Coronary artery (tissue), 2 donors: Measurements from ENCODE around the gene COL5A3.

Experiments
- DNase-seq: peaks from one replicate; pipeline ENCODE4 v3.0.0-alpha.2; 2017; ENCODE audit warnings: low spot score
- H3K27ac ChIP-seq, 2 donors: fragments of 200-600 bp; sonication (generic); one replicate each; pipeline ENCODE4 v1.5.1; 2016 to 2019
- H3K4me3 ChIP-seq: fragments of 200-600 bp; sonication (generic); 2 replicates; pipeline ENCODE4 v1.5.1; 2016; ENCODE audit warnings: mild to moderate bottlenecking, moderate library complexity
- TF ChIP-seq, protein P1 (sequence below): fragments of 200-600 bp; sonication (generic); IDR thresholded peaks from one replicate; pipeline ENCODE4 v1.5.1; 2019; ENCODE audit warnings: antibody characterized with exemption

COL5A3 gene

DNA sequence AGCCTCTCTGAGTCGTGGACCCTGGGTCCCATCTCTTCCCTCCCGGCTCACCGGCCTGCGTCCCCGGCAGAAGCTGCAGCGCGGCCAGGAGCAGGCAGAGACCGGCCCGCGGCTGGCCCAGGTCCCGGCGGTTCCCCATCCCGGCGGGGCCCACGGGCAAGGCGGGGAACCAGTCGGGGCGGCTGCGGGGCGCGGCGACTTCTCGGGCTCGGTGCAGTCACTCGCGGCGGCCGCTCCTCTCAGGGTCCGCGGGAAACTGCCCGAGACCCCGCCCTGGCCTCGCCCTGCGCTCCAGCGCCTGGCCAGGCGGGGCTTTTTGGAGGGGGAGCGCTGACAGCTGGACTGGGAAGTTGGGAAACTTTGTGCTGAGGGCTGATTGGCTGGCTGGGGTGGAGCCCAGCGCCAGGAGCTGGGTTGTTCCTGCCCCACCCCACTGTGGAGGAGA, at the start of gene COL5A3:
TSS of gene COL5A3 (minus strand) at position 258 of the 445 bp plus-strand sequence. CDS start at position 139, 119 bp downstream.
- TF ChIP-seq, protein P1, sequence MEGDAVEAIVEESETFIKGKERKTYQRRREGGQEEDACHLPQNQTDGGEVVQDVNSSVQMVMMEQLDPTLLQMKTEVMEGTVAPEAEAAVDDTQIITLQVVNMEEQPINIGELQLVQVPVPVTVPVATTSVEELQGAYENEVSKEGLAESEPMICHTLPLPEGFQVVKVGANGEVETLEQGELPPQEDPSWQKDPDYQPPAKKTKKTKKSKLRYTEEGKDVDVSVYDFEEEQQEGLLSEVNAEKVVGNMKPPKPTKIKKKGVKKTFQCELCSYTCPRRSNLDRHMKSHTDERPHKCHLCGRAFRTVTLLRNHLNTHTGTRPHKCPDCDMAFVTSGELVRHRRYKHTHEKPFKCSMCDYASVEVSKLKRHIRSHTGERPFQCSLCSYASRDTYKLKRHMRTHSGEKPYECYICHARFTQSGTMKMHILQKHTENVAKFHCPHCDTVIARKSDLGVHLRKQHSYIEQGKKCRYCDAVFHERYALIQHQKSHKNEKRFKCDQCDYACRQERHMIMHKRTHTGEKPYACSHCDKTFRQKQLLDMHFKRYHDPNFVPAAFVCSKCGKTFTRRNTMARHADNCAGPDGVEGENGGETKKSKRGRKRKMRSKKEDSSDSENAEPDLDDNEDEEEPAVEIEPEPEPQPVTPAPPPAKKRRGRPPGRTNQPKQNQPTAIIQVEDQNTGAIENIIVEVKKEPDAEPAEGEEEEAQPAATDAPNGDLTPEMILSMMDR, result no peak
- peak within 1 kb of the TSS; percentile 75 for H3K4me3 ChIP-seq
- DNase-seq, result no peak
- peak within 1 kb of the TSS; percentile 42 to 89 for H3K27ac ChIP-seq

DNA sequence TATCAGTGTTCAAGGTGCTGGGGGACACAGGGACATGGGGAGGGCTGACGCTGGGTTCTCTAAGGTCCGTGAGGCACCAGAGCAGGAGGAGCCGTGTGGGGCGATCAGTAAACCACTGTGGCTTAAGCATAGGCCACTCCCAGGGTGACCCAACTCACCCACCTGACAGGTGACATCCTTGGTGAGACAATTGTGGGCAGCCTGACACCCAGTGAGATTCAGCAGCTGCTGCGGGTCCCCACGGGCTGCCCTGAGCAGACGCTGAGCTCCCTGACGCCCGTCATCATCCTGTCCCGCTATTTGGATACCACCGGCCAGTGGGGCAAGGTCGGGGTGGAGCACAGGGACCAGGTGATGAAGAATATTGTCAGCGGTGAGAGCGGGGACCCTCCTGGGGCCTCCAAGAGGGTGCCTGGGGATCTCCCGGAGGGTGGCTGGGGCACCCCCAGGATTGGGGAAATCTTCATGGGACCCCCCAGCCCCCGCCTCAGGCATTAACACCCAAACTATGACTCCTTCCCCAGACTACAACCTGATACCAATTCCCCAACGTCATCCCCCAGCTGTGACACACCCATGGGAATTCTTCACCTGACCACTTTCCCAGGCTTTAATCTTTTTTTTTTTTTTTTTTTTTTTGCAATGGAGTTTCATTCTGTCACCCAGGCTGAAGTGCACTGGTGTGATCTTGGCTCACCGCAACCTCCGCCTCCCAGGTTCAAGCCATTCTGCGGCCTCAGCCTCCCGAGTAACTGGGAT, 42.5 kb upstream of the COL5A3 start:
- TF ChIP-seq, protein P1, result no peak
- Histone ChIP-seq H3K27ac (no peak overlapping the region), H3K4me3 (no peak overlapping the region)
- no peak for DNase-seq

DNA sequence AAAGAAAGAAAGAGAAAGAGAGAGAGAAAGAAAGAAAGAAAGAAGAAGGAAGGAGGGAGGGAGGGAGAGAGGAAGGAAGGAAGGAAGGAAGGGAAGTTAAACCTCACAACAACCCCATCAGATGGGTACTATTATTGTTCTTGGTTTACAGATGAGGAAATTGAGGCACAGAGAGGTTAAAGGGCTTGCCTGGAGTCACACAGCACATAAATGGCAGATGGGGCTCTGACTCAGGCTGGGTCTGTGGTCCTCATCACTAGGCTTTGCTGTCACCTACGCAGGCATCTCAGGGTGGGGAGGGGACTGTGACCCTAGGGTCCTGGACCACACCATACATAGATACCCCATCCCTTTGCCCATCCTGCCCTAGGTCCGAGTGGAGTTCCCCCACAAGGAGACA, 39.3 kb upstream of the COL5A3 start:
- Histone ChIP-seq H3K27ac (no peak overlapping the region), H3K4me3 (no peak overlapping the region)
- no peak for DNase-seq
- TF ChIP-seq, protein P1, result no peak

DNA sequence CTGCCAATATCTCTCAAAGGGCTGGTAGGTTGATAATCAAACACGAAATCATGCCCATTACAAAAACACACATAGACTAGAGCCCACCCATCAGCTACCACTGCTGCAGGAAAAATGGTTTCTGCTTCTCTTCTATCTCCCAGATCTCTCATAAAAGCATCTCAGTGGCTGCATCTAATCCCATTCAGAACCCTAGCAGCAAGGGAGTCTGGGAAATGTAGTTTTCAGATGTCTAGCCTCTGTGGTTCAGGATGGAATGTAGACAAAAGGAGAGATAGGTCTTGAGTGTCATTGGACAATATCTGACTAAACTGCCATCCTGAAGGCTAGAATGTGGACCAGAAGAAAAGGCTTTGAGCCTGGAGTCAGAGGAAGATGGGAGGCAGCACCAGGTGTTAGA, 35.1 kb upstream of the COL5A3 start:
- TF ChIP-seq, protein P1, result no peak
- DNase-seq, result no peak
- no peak overlapping the region for H3K4me3 ChIP-seq
- no peak overlapping the region for H3K27ac ChIP-seq

DNA sequence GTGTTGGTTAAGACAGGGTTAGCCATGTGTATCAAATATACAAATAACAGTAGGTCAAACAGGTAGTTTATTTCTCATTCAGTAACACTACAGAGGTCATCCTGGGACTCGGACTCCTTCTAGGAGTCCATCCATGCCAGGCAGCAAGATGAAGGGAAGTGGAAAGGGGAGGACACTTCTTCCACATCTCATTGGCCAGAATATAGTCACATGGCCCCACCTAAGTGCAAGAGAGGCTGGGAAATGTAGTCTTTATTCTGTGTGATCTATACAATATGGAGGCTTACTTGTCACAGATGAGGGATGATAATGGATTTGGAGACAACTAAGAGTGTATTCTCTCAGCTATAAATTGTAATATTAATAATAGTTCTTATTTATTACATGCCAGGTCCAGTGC, 34.1 kb upstream of the COL5A3 start:
- no peak overlapping the region for H3K4me3 ChIP-seq
- DNase-seq, result no peak
- TF ChIP-seq, protein P1, result no peak
- no peak overlapping the region for H3K27ac ChIP-seq

DNA sequence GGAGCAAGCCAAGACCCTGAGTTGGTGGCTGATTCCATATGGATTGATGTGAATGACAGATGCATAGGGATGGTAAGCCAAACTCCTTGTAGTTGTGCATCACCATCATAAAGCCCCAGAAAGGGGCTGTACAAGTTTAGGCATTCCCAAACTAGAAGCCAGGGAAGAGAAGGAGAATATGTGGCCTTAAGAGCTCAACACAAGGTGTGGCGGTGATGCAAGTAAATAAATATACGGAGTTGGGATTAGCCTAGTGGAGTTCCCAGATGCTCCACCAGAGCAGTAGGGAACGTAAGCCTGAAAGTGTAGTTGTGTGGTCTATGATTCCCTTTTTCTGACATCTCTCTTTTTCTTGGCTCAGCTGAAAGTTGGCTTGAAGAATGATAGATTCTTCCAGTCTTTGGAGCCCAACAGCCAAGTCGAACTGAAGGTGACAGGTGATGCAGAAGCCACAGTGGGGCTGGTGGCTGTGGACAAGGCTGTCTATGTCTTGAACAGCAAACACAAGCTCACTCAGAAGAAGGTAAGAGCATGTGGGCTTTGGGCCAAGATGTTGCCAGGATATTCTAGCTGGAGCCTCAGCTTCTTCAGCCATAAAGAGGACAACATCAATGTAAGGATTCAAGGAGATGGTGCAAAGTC, 33.1 kb upstream of the COL5A3 start:
- H3K4me3 ChIP-seq, result no peak overlapping the region
- TF ChIP-seq, protein P1, result no peak
- DNase-seq, result no peak
- H3K27ac ChIP-seq, result no peak overlapping the region

DNA sequence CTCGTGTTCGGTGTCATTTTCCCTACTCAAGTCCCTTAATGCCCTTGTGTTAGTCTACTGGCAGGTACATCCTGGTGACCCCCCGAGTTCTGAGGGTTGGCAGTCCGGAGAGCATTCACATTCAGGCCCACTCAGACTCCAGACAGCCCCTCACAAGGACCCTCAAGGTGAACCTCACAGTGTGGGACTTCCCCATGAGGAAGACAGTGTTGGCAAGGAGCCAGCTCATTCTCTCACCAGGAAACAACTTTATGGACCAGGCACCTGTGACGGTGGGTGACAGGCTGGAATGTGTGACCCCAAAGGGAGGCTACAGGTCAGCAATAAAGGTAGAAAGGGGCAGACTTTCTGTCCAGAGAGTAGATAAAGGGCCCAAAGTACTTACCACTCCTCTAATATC, 27.5 kb upstream of the COL5A3 start:
- Histone ChIP-seq H3K4me3 (no peak overlapping the region), H3K27ac (no peak overlapping the region)
- TF ChIP-seq, protein P1, result no peak
- no peak for DNase-seq
